Smooth muscle cell (in vitro differentiated cells): ENCODE results near the gene ACTN4. TPM values are rescaled to one million over a fixed set of nuclear protein-coding genes. Genes with fewer than 3 reads are reported as not detected.
A peak's percentile ranks its signal among the peaks of the same experiment; 100 is the strongest.

Source experiments
- DNase-seq: peaks from one replicate; lab custom pipeline; 2025; ENCODE audit not compliant: unreplicated experiment; lab: John Stamatoyannopoulos, UW
- H2AFZ ChIP-seq: fragments of 200-600 bp; sonication (generic); 2 replicates; pipeline ENCODE4 v1.6.0; 2016; ENCODE audit warnings: antibody characterized with exemption, low read depth, mild to moderate bottlenecking
- H3F3A ChIP-seq: fragments of 200-600 bp; sonication (generic); 2 replicates; pipeline ENCODE4 v1.6.0; 2017; ENCODE audit warnings: antibody characterized with exemption, low read depth
- H3K27ac ChIP-seq: fragments of 200-600 bp; sonication (generic); 2 replicates; pipeline ENCODE4 v1.5.1; 2016; ENCODE audit warnings: low read depth, mild to moderate bottlenecking
- H3K27me3 ChIP-seq: fragments of 200-600 bp; sonication (generic); 2 replicates; pipeline ENCODE4 v1.6.1; 2016; ENCODE audit warnings: low read depth, mild to moderate bottlenecking
- H3K36me3 ChIP-seq: fragments of 200-600 bp; sonication (generic); 2 replicates; pipeline ENCODE4 v1.5.1; 2016; ENCODE audit warnings: low read depth
- H3K4me1 ChIP-seq: fragments of 200-600 bp; sonication (generic); 2 replicates; pipeline ENCODE4 v1.5.1; 2016; ENCODE audit warnings: low read depth
- H3K4me2 ChIP-seq: fragments of 200-600 bp; sonication (generic); 2 replicates; pipeline ENCODE4 v1.6.0; 2016; ENCODE audit warnings: mild to moderate bottlenecking
- H3K4me3 ChIP-seq: fragments of 200-600 bp; sonication (generic); 2 replicates; pipeline ENCODE4 v1.5.1; 2016; ENCODE audit warnings: mild to moderate bottlenecking
- H3K79me2 ChIP-seq: fragments of 200-600 bp; sonication (generic); 2 replicates; pipeline ENCODE4 v1.6.0; 2016; ENCODE audit warnings: low read depth, mild to moderate bottlenecking
- H3K9ac ChIP-seq: fragments of 200-600 bp; sonication (generic); 2 replicates; pipeline ENCODE4 v1.6.0; 2016; ENCODE audit warnings: low read depth
- H3K9me3 ChIP-seq: fragments of 200-600 bp; sonication (generic); replicated peaks from 2 replicates; pipeline ENCODE4 v1.5.1; 2016; ENCODE audit warnings: low read depth
- H4K20me1 ChIP-seq: fragments of 200-600 bp; sonication (generic); 2 replicates; pipeline ENCODE4 v1.6.0; 2016; ENCODE audit warnings: low read depth
- CTCF ChIP-seq: fragments of 200-600 bp; sonication (generic); IDR thresholded peaks from 2 replicates; pipeline ENCODE4 v1.5.1; 2017; ENCODE audit warnings: borderline replicate concordance, mild to moderate bottlenecking, antibody characterized with exemption; ENCODE audit not compliant: insufficient read depth, poor library complexity, severe bottlenecking
- WGBS: methylation state at CpG from one replicate; pipeline ENCODE4 v1.1.7; 2016; ENCODE audit warnings: low lambda C conversion rate; 5-methylcytosine and 5-hydroxymethylcytosine counted together
- polyA plus RNA-seq: library from polyadenylated mRNA; unstranded; fragments of >200 nt; fragmentation: Nextera tagmentation; extraction: Ambion mirVana; gene quantifications from 2 replicates; pipeline ENCODE4 v1.2.1, GENCODE V29; 2016
- total RNA-seq: library from RNA; depleted of rRNA; stranded (reverse); fragments of >200 nt; gene quantifications from 2 replicates; pipeline ENCODE4 v1.2.3, GENCODE V29; 2014

Gene ACTN4
- total and polyA plus RNA-seq, 2 experiments from 2014 or later: 53.8 to 311 TPM

- Histone ChIP-seq H3F3A (peaks cover 5% of the 10 kb centered on the region), H3K9ac (no peak overlapping the region), H4K20me1 (no peaks in the 10 kb centered on the region), H3K4me2 (no peak overlapping the region), H3K9me3 (no peaks in the 10 kb centered on the region), H3K27ac (no peak overlapping the region), H3K36me3 (no peaks in the 10 kb centered on the region), H3K4me3 (no peak overlapping the region), H3K79me2 (no peaks in the 10 kb centered on the region), H2AFZ (no peak overlapping the region), H3K4me1 (no peaks in the 10 kb centered on the region), H3K27me3 (no peaks in the 10 kb centered on the region)
- WGBS: 96% methylated on average over 16 of the region's 16 CpGs
- TF ChIP-seq CTCF: no peak
- DNase-seq: no peak
These were observed 14.8 kb upstream of the ACTN4 start for GRCh38 chr19:38632476-38633213.

GRCh38 chr19:38634757-38635482, 12.5 kb upstream of the ACTN4 start:
- H3K27ac ChIP-seq: no peak overlapping the region
- H3K79me2 ChIP-seq: no peaks in the 10 kb centered on the region
- no peaks in the 10 kb centered on the region for H3K9me3 ChIP-seq
- DNase-seq: peak; percentile 44
- H3F3A ChIP-seq: peaks cover 5% of the 10 kb centered on the region
- no peak overlapping the region for H2AFZ ChIP-seq
- WGBS: 74% methylated on average over 17 of the region's 17 CpGs
- no peaks in the 10 kb centered on the region for H3K36me3 ChIP-seq
- no peak overlapping the region for H3K4me2 ChIP-seq
- H4K20me1 ChIP-seq: no peaks in the 10 kb centered on the region
- TF ChIP-seq CTCF: peak; percentile 89
- H3K9ac ChIP-seq: no peak overlapping the region
- H3K27me3 ChIP-seq: no peaks in the 10 kb centered on the region
- no peak overlapping the region for H3K4me3 ChIP-seq
- H3K4me1 ChIP-seq: no peaks in the 10 kb centered on the region

- Histone ChIP-seq H3K27ac (no peak overlapping the region), H4K20me1 (no peaks in the 10 kb centered on the region), H2AFZ (no peak overlapping the region), H3K27me3 (no peaks in the 10 kb centered on the region), H3K9ac (no peak overlapping the region), H3K9me3 (no peaks in the 10 kb centered on the region), H3K4me1 (no peaks in the 10 kb centered on the region), H3K4me2 (no peak overlapping the region), H3K36me3 (no peaks in the 10 kb centered on the region), H3K4me3 (no peak overlapping the region), H3K79me2 (no peaks in the 10 kb centered on the region), H3F3A (peaks cover 5% of the 10 kb centered on the region)
- WGBS: 88% methylated on average over 17 of the region's 17 CpGs
- TF ChIP-seq CTCF: no peak
- no peak for DNase-seq
These were observed 11.7 kb upstream of the ACTN4 start for GRCh38 chr19:38635483-38636399.
